CD4-positive, alpha-beta memory T cell (primary cell): Measurements from ENCODE around the gene SPATA33. TPM values are rescaled to one million over a fixed set of nuclear protein-coding genes. Genes with fewer than 3 reads are reported as not detected.

Source experiments
- CTCF ChIA-PET: fragments of 350-600 bp; sonication (Branson Sonifier 250); formaldehyde crosslinking; loops from one replicate; lab custom pipeline; 2021; ENCODE audit warnings: inconsistent platforms; ENCODE audit not compliant: partially characterized antibody; lab: Charles Lee
- POLR2A ChIA-PET: fragments of 350-600 bp; sonication (Branson Sonifier 250); formaldehyde crosslinking; loops from one replicate; lab custom pipeline; 2021; ENCODE audit not compliant: partially characterized antibody; lab: Charles Lee
- DNase-seq, 5 donors: peaks; one replicate each; pipeline versions ENCODE4 v3.0.0 to v3.0.0-alpha.2; 2020 to 2022; ENCODE audit warnings: mixed read lengths in 1 of 5
- H3K27ac ChIP-seq: one replicate; pipeline ENCODE4 v1.7.0; 2013; ENCODE audit warnings: low read depth, low read length
- H3K27me3 ChIP-seq: 2 replicates; pipeline ENCODE4 v1.7.0; 2013; ENCODE audit warnings: mild to moderate bottlenecking, low read length, moderate library complexity; ENCODE audit not compliant: insufficient read depth
- H3K36me3 ChIP-seq: 2 replicates; pipeline ENCODE4 v1.7.0; 2013; ENCODE audit warnings: mild to moderate bottlenecking, low read length, moderate library complexity; ENCODE audit not compliant: insufficient read depth
- H3K4me1 ChIP-seq: 2 replicates; pipeline ENCODE4 v1.7.0; 2013; ENCODE audit warnings: mild to moderate bottlenecking, low read length, moderate library complexity; ENCODE audit not compliant: insufficient read depth
- H3K4me3 ChIP-seq, 2 donors: one replicate each; pipeline ENCODE4 v1.7.0; 2013; ENCODE audit warnings: low read length in 2 of 2, mild to moderate bottlenecking in 1 of 2
- H3K9me3 ChIP-seq, 2 donors: one replicate each; pipeline ENCODE4 v1.7.0; 2013; ENCODE audit warnings: low read length in 2 of 2, control low read depth in 1 of 2; ENCODE audit not compliant: control insufficient read depth in 1 of 2
- H3K27ac Mint-ChIP-seq, 7 donors: one replicate each; pipeline ENCODE4 v1.8.0; 2020 to 2021; ENCODE audit warnings: mixed read lengths in 7 of 7, mild to moderate bottlenecking in 6 of 7, inconsistent platforms in 3 of 7, moderate library complexity in 3 of 7
- H3K27me3 Mint-ChIP-seq, 2 donors: one replicate each; pipeline ENCODE4 v1.8.0; 2020 to 2021; ENCODE audit warnings: mixed read lengths in 2 of 2
- H3K36me3 Mint-ChIP-seq, 2 donors: one replicate each; pipeline ENCODE4 v1.8.0; 2020 to 2021; ENCODE audit warnings: mixed read lengths in 2 of 2, inconsistent platforms in 1 of 2, mild to moderate bottlenecking in 1 of 2
- H3K4me1 Mint-ChIP-seq, 4 donors: one replicate each; pipeline ENCODE4 v1.8.0; 2020 to 2021; ENCODE audit warnings: mixed read lengths in 4 of 4, mild to moderate bottlenecking in 1 of 4
- H3K4me3 Mint-ChIP-seq, 8 donors: one replicate each; pipeline ENCODE4 v1.8.0; 2020 to 2021; ENCODE audit warnings: mixed read lengths in 8 of 8, mild to moderate bottlenecking in 7 of 8, moderate library complexity in 6 of 8, inconsistent platforms in 3 of 8
- H3K9me3 Mint-ChIP-seq, 8 donors: one replicate each; pipeline ENCODE4 v1.8.0; 2020 to 2021; ENCODE audit warnings: mixed read lengths in 8 of 8, mild to moderate bottlenecking in 5 of 8, inconsistent platforms in 3 of 8, moderate library complexity in 1 of 8
- intact Hi-C: fragments of 100-400 bp; cut with micrococcal nuclease; formaldehyde crosslinking; loops from one replicate; pipeline ENCODE4 v1.15.1; 2023
- polyA plus RNA-seq, 2 donors: library from polyadenylated mRNA; unstranded; fragments of 300-500 nt; fragmentation: Illumina TruSeq; gene quantifications; one replicate each; pipeline ENCODE4 v1.2.3, GENCODE V29; 2021
- total RNA-seq, 2 experiments: library from RNA; stranded (reverse); gene quantifications; one replicate each; pipeline ENCODE4 v1.2.3, GENCODE V29; 2021

Gene SPATA33
- total and polyA plus RNA-seq, 4 experiments from 2014 or later = 2.5 to 10.5 (median 7.2) TPM

- H3K27ac Mint-ChIP-seq = no peak overlapping the region
- intact Hi-C loops = no loop called here
- H3K4me1 ChIP-seq = peaks cover 7% of the 10 kb centered on the region
- H3K4me3 ChIP-seq = no peak overlapping the region
- H3K4me3 Mint-ChIP-seq = no peak overlapping the region
- no peaks in the 10 kb centered on the region for H3K36me3 ChIP-seq
- POLR2A ChIA-PET = interaction anchor here (0.6 to 1.4 kb wide), 4 partner anchors 12 to 259 kb away, joined by 3 to 7 read pairs (median 3); no protein-coding TSS in a partner anchor
- H3K4me1 Mint-ChIP-seq = peaks cover 11 to 17% (median 13%) of the 10 kb centered on the region in 4 donors
- CTCF ChIA-PET = interaction anchor here (1.0 to 2.2 kb wide), 6 partner anchors 15 to 249 kb away, joined by 3 to 9 read pairs (median 4); no protein-coding TSS in a partner anchor
- H3K9me3 ChIP-seq = no peaks in the 10 kb centered on the region
- H3K27me3 Mint-ChIP-seq = no peaks in the 10 kb centered on the region
- no peaks in the 10 kb centered on the region for H3K36me3 Mint-ChIP-seq
- no peak for DNase-seq
- no peak overlapping the region for H3K27ac ChIP-seq
- no peaks in the 10 kb centered on the region for H3K27me3 ChIP-seq
- peaks cover 0 to 7% (median 2%) of the 10 kb centered on the region in 8 donors for H3K9me3 Mint-ChIP-seq
Observed at GRCh38 chr16:89615176-89615575, 42.5 kb upstream of the SPATA33 start.

GRCh38 chr16:89615596-89616090 lies 42.0 kb upstream of the SPATA33 start:
- peaks cover 7% of the 10 kb centered on the region for H3K4me1 ChIP-seq
- Mint-ChIP-seq H3K36me3 (no peaks in the 10 kb centered on the region), H3K4me3 (no peak overlapping the region), H3K4me1 (peaks cover 11 to 17% (median 13%) of the 10 kb centered on the region in 4 donors), H3K27ac (peak overlapping the region in 1 of 7 donors; percentile 78), H3K9me3 (peaks cover 0 to 7% (median 2%) of the 10 kb centered on the region in 8 donors), H3K27me3 (no peaks in the 10 kb centered on the region)
- H3K27ac ChIP-seq = no peak overlapping the region
- no peaks in the 10 kb centered on the region for H3K9me3 ChIP-seq
- no peaks in the 10 kb centered on the region for H3K36me3 ChIP-seq
- no peak overlapping the region for H3K4me3 ChIP-seq
- POLR2A ChIA-PET = interaction anchor here (1.1 to 1.4 kb wide), 2 partner anchors 13 to 54 kb away, joined by 3 to 7 read pairs; no protein-coding TSS in a partner anchor
- intact Hi-C loops = no loop called here
- CTCF ChIA-PET = interaction anchor here (1.1 to 2.2 kb wide), 4 partner anchors 50 to 249 kb away, joined by 3 to 9 read pairs (median 4); no protein-coding TSS in a partner anchor
- peak in 1 of 5 donors; percentile 5 for DNase-seq
- H3K27me3 ChIP-seq = no peaks in the 10 kb centered on the region

- Mint-ChIP-seq H3K36me3 (no peaks in the 10 kb centered on the region), H3K4me3 (peak overlapping the region in 1 of 8 donors; percentile 59), H3K27ac (peak overlapping the region; percentile 29 to 95 (median 83)), H3K27me3 (peaks cover 0 to under 1% of the 10 kb centered on the region in 2 donors), H3K9me3 (peaks cover 0 to 7% (median 2%) of the 10 kb centered on the region in 8 donors), H3K4me1 (peaks cover 11 to 17% (median 13%) of the 10 kb centered on the region in 4 donors)
- intact Hi-C loops = no loop called here
- peak in 3 of 5 donors; percentile 31 to 42 (median 34) for DNase-seq
- Histone ChIP-seq H3K36me3 (no peaks in the 10 kb centered on the region), H3K27me3 (no peaks in the 10 kb centered on the region), H3K27ac (no peak overlapping the region), H3K4me1 (peaks cover 7% of the 10 kb centered on the region), H3K4me3 (no peak overlapping the region), H3K9me3 (no peaks in the 10 kb centered on the region)
- POLR2A ChIA-PET = interaction anchor here (1.4 kb wide), 1 partner anchor 55 kb away, joined by 3 read pairs; no protein-coding TSS in a partner anchor
- CTCF ChIA-PET = no interaction called here
Observed at GRCh38 chr16:89616623-89617022, 41.0 kb upstream of the SPATA33 start.

GRCh38 chr16:89617036-89617435 lies 40.6 kb upstream of the SPATA33 start:
- Histone ChIP-seq H3K27ac (no peak overlapping the region), H3K36me3 (no peaks in the 10 kb centered on the region), H3K9me3 (no peaks in the 10 kb centered on the region), H3K4me3 (no peak overlapping the region), H3K27me3 (no peaks in the 10 kb centered on the region), H3K4me1 (peaks cover 7% of the 10 kb centered on the region)
- POLR2A ChIA-PET = no interaction called here
- H3K36me3 Mint-ChIP-seq = no peaks in the 10 kb centered on the region
- CTCF ChIA-PET = no interaction called here
- intact Hi-C loops = no loop called here
- H3K4me1 Mint-ChIP-seq = peaks cover 11 to 17% (median 13%) of the 10 kb centered on the region in 4 donors
- peaks cover 0 to 2% of the 10 kb centered on the region in 2 donors for H3K27me3 Mint-ChIP-seq
- H3K4me3 Mint-ChIP-seq = no peak overlapping the region
- H3K27ac Mint-ChIP-seq = peak overlapping the region; percentile 29 to 95 (median 83)
- DNase-seq = no peak
- peaks cover 0 to 7% (median 2%) of the 10 kb centered on the region in 8 donors for H3K9me3 Mint-ChIP-seq

- POLR2A ChIA-PET = no interaction called here
- peaks cover 1 to 2% of the 10 kb centered on the region in 2 donors for H3K27me3 Mint-ChIP-seq
- no peak overlapping the region for H3K27ac Mint-ChIP-seq
- Histone ChIP-seq H3K4me1 (peaks cover 7% of the 10 kb centered on the region), H3K4me3 (no peak overlapping the region), H3K36me3 (no peaks in the 10 kb centered on the region), H3K27ac (no peak overlapping the region), H3K9me3 (no peaks in the 10 kb centered on the region), H3K27me3 (no peaks in the 10 kb centered on the region)
- CTCF ChIA-PET = interaction anchor here (1.2 kb wide), 1 partner anchor 18 kb away, joined by 3 read pairs; no protein-coding TSS in a partner anchor
- H3K36me3 Mint-ChIP-seq = no peaks in the 10 kb centered on the region
- peaks cover 0 to 7% (median 2%) of the 10 kb centered on the region in 8 donors for H3K9me3 Mint-ChIP-seq
- DNase-seq = no peak
- H3K4me3 Mint-ChIP-seq = no peak overlapping the region
- peaks cover 7 to 14% (median 9%) of the 10 kb centered on the region in 4 donors for H3K4me1 Mint-ChIP-seq
- intact Hi-C loops = no loop called here
Observed at GRCh38 chr16:89618109-89618998, 39.3 kb upstream of the SPATA33 start.

GRCh38 chr16:89619840-89620239 lies 37.8 kb upstream of the SPATA33 start:
- CTCF ChIA-PET = no interaction called here

More at GRCh38 chr16:89619840-89620239, 37.8 kb upstream of the SPATA33 start:
- H3K9me3 ChIP-seq = no peaks in the 10 kb centered on the region
- POLR2A ChIA-PET = no interaction called here
- DNase-seq = no peak
- intact Hi-C loops = no loop called here
- no peak overlapping the region for H3K4me3 ChIP-seq
- no peak overlapping the region for H3K27ac Mint-ChIP-seq
- H3K36me3 Mint-ChIP-seq = no peaks in the 10 kb centered on the region
- H3K36me3 ChIP-seq = no peaks in the 10 kb centered on the region
- H3K4me1 Mint-ChIP-seq = peaks cover 7 to 14% (median 9%) of the 10 kb centered on the region in 4 donors
- H3K27ac ChIP-seq = no peak overlapping the region
- H3K27me3 ChIP-seq = no peaks in the 10 kb centered on the region
- H3K27me3 Mint-ChIP-seq = peaks cover 6 to 8% of the 10 kb centered on the region in 2 donors
- peaks cover 7% of the 10 kb centered on the region for H3K4me1 ChIP-seq
- no peak overlapping the region for H3K4me3 Mint-ChIP-seq
- H3K9me3 Mint-ChIP-seq = peaks cover 0 to 7% (median 2%) of the 10 kb centered on the region in 8 donors
